HepG2 (cell line): ENCODE measurements around the gene KMT2B. TPM values are rescaled to one million over a fixed set of nuclear protein-coding genes. Genes with fewer than 3 reads are reported as not detected.

Experiments used
- ATAC-seq: fragments of 200-7000 bp; cut with Tn5 transposase; 3 replicates; pipeline ENCODE4 v1.9.1; 2020; ENCODE audit warnings: mild to moderate bottlenecking, moderate library complexity
- BruUV-seq: library from RNA; stranded (reverse); fragments of 400-500 nt; replicated peaks from 2 replicates; lab custom pipeline; 2021; lab: Mats Ljungman, UMichigan
- CTCF ChIA-PET: fragments of 300-600 bp; formaldehyde crosslinking; extraction: SDS; loops from one replicate; lab custom pipeline; 2021; ENCODE audit warnings: low total read pairs, inconsistent platforms, low intra/inter-chr PET ratio; lab: Yijun Ruan, JAX
- POLR2A ChIA-PET: fragments of 350-600 bp; sonication (Branson Sonifier 250); formaldehyde crosslinking; loops from one replicate; lab custom pipeline; 2020; ENCODE audit warnings: antibody characterized with exemption, inconsistent platforms; lab: Yijun Ruan, JAX
- DNase-seq: peaks from one replicate; pipeline ENCODE4 v3.0.0-alpha.2; 2015; ENCODE audit warnings: low spot score
- FAIRE-seq: peaks from 3 replicates; lab custom pipeline; 2011; peaks lifted over from hg19 to GRCh38; lab: Jason Lieb, UNC
- H2AFZ ChIP-seq: one replicate; pipeline ENCODE4 v1.6.1; 2011; ENCODE audit warnings: low read length, inconsistent platforms
- H3K27ac ChIP-seq: fragments of 300-600 bp; 3 replicates; pipeline ENCODE4 v1.8.0; 2011; ENCODE audit warnings: mixed run types, mild to moderate bottlenecking, mixed read lengths, low read length, inconsistent platforms; ENCODE audit not compliant: insufficient read depth; ENCODE audit errors: extremely low read length
- H3K27me3 ChIP-seq, 2 experiments: fragments of 200-600 bp in 1 of 2; 2 replicates in 1 of 2; 3 replicates in 1 of 2; pipeline versions ENCODE4 v1.6.0 to v1.8.0; 2011; ENCODE audit warnings: low read length in 2 of 2, mild to moderate bottlenecking in 2 of 2, moderate library complexity in 2 of 2, inconsistent platforms in 1 of 2; ENCODE audit not compliant: insufficient read depth in 2 of 2, control insufficient read depth in 1 of 2
- H3K36me3 ChIP-seq, 2 experiments: fragments of 200-600 bp in 1 of 2; replicated peaks in 1 of 2; 2 replicates in 1 of 2; 3 replicates in 1 of 2; pipeline versions ENCODE4 v1.5.1 to v1.8.0; 2011; ENCODE audit warnings: low read length in 2 of 2, inconsistent platforms in 1 of 2; ENCODE audit not compliant: insufficient read depth in 2 of 2, control insufficient read depth in 1 of 2
- H3K4me1 ChIP-seq: 2 replicates; pipeline ENCODE4 v1.5.1; 2012; ENCODE audit warnings: low read length, inconsistent platforms; ENCODE audit not compliant: insufficient read depth
- H3K4me2 ChIP-seq: 2 replicates; pipeline ENCODE4 v1.6.0; 2011; ENCODE audit warnings: low read depth, low read length, inconsistent platforms
- H3K4me3 ChIP-seq, 3 experiments: fragments of 200-600 bp in 1 of 3; sonication (generic), shearing (Covaris generic) in 1 of 3; replicated peaks in 1 of 3; 2 replicates each; pipeline ENCODE4 v1.5.1; 2011 to 2016; ENCODE audit warnings: low read length in 3 of 3, inconsistent platforms in 2 of 3, low read depth in 2 of 3, mild to moderate bottlenecking in 2 of 3, control low read depth in 1 of 3, mixed read lengths in 1 of 3; ENCODE audit not compliant: insufficient read depth in 1 of 3
- H3K79me2 ChIP-seq: one replicate; pipeline ENCODE4 v1.6.1; 2011; ENCODE audit warnings: low read length, inconsistent platforms; ENCODE audit not compliant: insufficient read depth
- H3K9ac ChIP-seq: 2 replicates; pipeline ENCODE4 v1.6.0; 2011; ENCODE audit warnings: mild to moderate bottlenecking, low read depth, low read length, inconsistent platforms; ENCODE audit not compliant: insufficient read depth
- H3K9me3 ChIP-seq: 2 replicates; pipeline ENCODE4 v1.5.1; 2012; ENCODE audit warnings: mild to moderate bottlenecking, low read length
- H4K20me1 ChIP-seq: 2 replicates; pipeline ENCODE4 v1.6.0; 2011; ENCODE audit warnings: inconsistent platforms, mild to moderate bottlenecking, low read length, moderate library complexity; ENCODE audit not compliant: insufficient read depth
- ATRX ChIP-seq: sonication (generic); formaldehyde crosslinking; IDR thresholded peaks from 2 replicates; pipeline ENCODE4 v1.4.0; 2020; ENCODE audit warnings: missing genetic modification reagents, borderline replicate concordance
- BORCS8-MEF2B ChIP-seq: sonication (generic); formaldehyde crosslinking; IDR thresholded peaks from 2 replicates; pipeline ENCODE4 v1.8.0; 2022; ENCODE audit warnings: mild to moderate bottlenecking, missing genetic modification reagents
- ELK4 ChIP-seq: sonication (generic); formaldehyde crosslinking; IDR thresholded peaks from 2 replicates; pipeline ENCODE4 v1.9.0; 2021; ENCODE audit warnings: missing genetic modification reagents, borderline replicate concordance
- MXD1 ChIP-seq: sonication (generic); formaldehyde crosslinking; IDR thresholded peaks from 2 replicates; pipeline ENCODE4 v1.4.0; 2020; ENCODE audit warnings: mild to moderate bottlenecking, missing genetic modification reagents
- MYPOP ChIP-seq: sonication (generic); formaldehyde crosslinking; IDR thresholded peaks from 2 replicates; pipeline ENCODE4 v1.8.1; 2023; ENCODE audit warnings: mild to moderate bottlenecking, moderate library complexity, missing genetic modification reagents
- POLR2G ChIP-seq: fragments of 200-400 bp; formaldehyde crosslinking; IDR thresholded peaks from 2 replicates; pipeline ENCODE4 v1.6.1; 2018; ENCODE audit warnings: mild to moderate bottlenecking, low read depth, low read length, moderate library complexity
- SCMH1 ChIP-seq: sonication (generic); formaldehyde crosslinking; IDR thresholded peaks from 2 replicates; pipeline ENCODE4 v1.9.0; 2021; ENCODE audit warnings: missing genetic modification reagents, mild to moderate bottlenecking, borderline replicate concordance
- ZBTB33 ChIP-seq: sonication (generic); formaldehyde crosslinking; IDR thresholded peaks from 2 replicates; pipeline ENCODE4 v1.4.0; 2020; ENCODE audit warnings: missing genetic modification reagents
- WGBS: methylation state at CpG from one replicate; pipeline ENCODE4 v1.1.6; 2017; ENCODE audit warnings: low lambda C conversion rate; 5-methylcytosine and 5-hydroxymethylcytosine counted together
- in situ Hi-C: cut with HindIII; loops from 2 replicates; pipeline ENCODE4 v1.10.0; 2017; ENCODE audit warnings: low pct_unique_long_range_greater_than_20kb; ENCODE audit not compliant: extremely low pct_ligation_motif_present
- intact Hi-C: fragments of 100-400 bp; cut with micrococcal nuclease; formaldehyde crosslinking; loops from one replicate; pipeline ENCODE4 v1.10.0; 2022; ENCODE audit not compliant: unreplicated experiment
- polyA plus RNA-seq, 8 experiments: library from polyadenylated mRNA; depleted of rRNA in 3 of 8; stranded (reverse) in 7 of 8; unstranded in 1 of 8; fragments of >200 nt; fragmentation: Illumina TruSeq in 4 of 8; extraction: Trizol in 4 of 8; gene quantifications; 2 replicates each; pipeline versions ENCODE4 v1.2.1 to v1.2.3, GENCODE V29; 2011 to 2016; ENCODE audit warnings: low read depth in 4 of 8, missing spikeins in 1 of 8, mixed read lengths in 1 of 8; ENCODE audit not compliant: insufficient read depth in 1 of 8
- total RNA-seq, 5 experiments: library from RNA; depleted of rRNA; stranded (reverse); fragments of >200 nt; fragmentation: Illumina TruSeq; extraction: Trizol; gene quantifications; 2 replicates each; pipeline ENCODE4 v1.2.3, GENCODE V29; 2016; ENCODE audit warnings: low read depth in 1 of 5

Gene KMT2B
- total and polyA plus RNA-seq, 2 of the 13 experiments (the other 11 are each of a cell fraction or from before 2014, with no cell fraction given) = 6.2 to 16.9 TPM

- TF ChIP-seq ELK4 (CRISPR knock-in tag) (no peak), MXD1 (no peak), SCMH1 (CRISPR knock-in tag) (no peak), POLR2G (no peak), BORCS8-MEF2B (CRISPR knock-in tag) (no peak), ATRX (CRISPR knock-in tag) (no peak)
Measured at GRCh38 chr19:35764432-35765315, 46.9 kb downstream of the KMT2B start (continued).

- Histone ChIP-seq H3K27me3 (no peaks in the 10 kb centered on the region), H4K20me1 (no peaks in the 10 kb centered on the region), H3K4me2 (no peak overlapping the region), H3K9me3 (no peaks in the 10 kb centered on the region), H2AFZ (no peak overlapping the region), H3K79me2 (no peaks in the 10 kb centered on the region), H3K4me3 (no peak overlapping the region), H3K9ac (no peak overlapping the region), H3K27ac (no peak overlapping the region), H3K4me1 (peaks cover 20% of the 10 kb centered on the region; the same call in 1 of the 2 replicates), H3K36me3 (peaks cover 4 to 15% of the 10 kb centered on the region in 2 experiments; a peak in 4 of 5 replicates)
- ChIA-PET POLR2A (interaction anchor here (1.1 kb wide), 1 partner anchor 9 kb away, joined by 3 read pairs; no protein-coding TSS in a partner anchor), CTCF (no interaction called here)
- in situ Hi-C loops = no loop called here
- BruUV-seq = no TSS peak
- FAIRE-seq = no peak
- 88% methylated on average over 10 of the region's 11 CpGs for WGBS
- no peak for DNase-seq
- intact Hi-C loops = no loop called here
- ATAC-seq = peak; percentile 8; the same call in 2 of the 3 replicates
- TF ChIP-seq MYPOP (no peak), ZBTB33 (CRISPR knock-in tag) (peak; percentile 63; the same call in 1 of the 2 replicates)
Measured at GRCh38 chr19:35766571-35767104, 48.8 kb downstream of the KMT2B start.
